Hematopoietic multipotent progenitor cell treated with erythropoietin and hydrocortisone succinate and interleukin-3 and kit ligand, for 17 days (in vitro differentiated cells): ENCODE measurements around the gene IP6K2.

Source experiments
- DNase-seq: peaks from one replicate; pipeline ENCODE4 v3.0.0-alpha.2; 2015; ENCODE audit warnings: low spot score

IP6K2 gene

GRCh38 chr3:48688737-48689075 is 28.3 kb downstream of the IP6K2 start:
- no peak for DNase-seq

DNA sequence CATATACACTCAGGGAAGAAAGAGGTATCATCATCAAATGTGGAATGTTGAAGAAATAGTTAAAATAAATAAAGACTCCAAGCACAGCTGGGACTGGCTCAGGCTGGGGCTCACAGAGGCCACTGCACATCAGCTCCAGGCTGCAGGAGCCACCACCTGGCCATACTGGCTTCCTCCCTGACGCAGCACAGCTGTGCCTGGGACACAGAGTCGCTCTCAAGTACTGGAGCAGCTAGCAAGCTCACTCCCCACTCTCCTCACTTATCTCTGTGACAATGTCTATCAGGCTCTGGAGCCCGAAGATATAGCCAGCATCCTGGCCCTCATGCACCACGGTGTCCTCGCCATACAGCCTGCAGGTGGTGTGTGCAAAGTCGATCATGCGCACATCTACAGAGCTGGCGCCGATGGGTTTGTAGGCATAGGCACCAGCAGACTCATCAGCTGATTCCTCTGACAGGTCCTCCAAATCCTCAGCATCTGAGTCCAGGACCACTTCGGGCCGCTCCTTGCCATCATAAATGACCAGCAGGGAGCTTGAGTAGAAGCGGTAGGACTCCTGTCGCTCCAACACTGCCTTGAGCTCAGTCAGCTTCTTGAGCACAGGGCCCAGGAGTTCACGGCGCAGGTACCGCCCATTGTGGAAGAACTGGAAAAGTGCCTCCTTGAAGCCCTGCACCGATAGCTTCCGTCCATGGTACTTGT is 28.8 kb downstream of the IP6K2 start:
- DNase-seq = no peak

DNA sequence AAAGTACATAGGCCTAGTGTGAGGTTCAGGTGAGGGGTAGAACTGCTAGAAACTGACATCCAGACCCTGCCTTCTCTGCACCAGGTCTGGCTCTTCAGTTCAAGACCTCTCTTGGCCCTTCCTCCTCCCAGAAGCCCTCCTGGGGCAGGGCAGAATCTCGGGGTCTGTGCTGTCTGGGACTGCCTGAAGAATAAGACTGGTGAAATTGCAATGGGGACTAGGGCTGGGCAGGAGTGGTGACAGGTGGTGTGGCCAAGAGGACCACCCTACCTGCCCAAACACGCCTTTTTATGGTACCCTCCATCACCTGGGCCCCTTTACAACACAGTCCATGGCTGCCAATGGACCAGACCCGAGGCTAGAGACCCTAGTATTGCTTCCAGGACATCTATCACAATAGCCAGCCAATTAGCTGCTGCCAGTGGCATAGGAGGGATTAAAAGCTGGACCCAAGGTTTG is 29.8 kb downstream of the IP6K2 start:
- DNase-seq = no peak

DNA sequence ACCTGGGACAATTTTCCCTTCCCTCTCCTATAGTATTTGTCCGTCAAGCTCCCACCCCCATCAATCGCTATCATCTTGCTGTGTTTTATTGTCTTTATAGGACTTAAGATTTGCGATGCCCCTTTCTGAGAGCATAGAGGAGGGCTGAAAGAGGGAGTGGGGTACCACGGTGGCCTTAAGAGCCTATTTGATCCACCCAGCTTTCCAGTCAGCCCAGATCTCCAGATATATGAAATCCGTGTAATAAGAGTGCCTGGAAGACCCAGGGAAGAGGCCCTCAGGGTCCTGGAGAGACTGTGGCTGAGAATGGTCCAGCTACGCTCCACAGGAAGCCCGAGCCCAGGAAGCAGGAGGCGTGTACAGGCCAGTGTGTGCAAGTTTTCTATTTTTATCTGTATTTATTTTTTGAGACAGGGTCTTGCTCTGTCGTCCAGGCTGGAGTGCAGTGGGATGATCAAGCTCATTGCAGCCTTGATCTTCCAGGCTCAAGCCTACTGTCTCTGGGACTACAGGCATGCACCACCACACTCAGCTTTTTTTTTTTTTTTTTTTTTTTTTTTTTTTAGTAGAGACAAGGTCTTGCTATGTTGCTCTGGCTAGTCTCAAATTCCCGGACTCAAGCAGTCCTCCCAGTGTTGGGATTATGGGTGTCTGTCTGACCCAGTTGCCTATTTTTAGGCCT is 30.3 kb downstream of the IP6K2 start:
- DNase-seq = no peak

GRCh38 chr3:48685603-48686511 is 31.2 kb downstream of the IP6K2 start, which contains the start of gene NCKIPSD:
NCKIPSD (minus strand) TSS chr3:48685915; CDS start chr3:48685807, 108 bp downstream.
- DNase-seq = peak; percentile 91

DNA sequence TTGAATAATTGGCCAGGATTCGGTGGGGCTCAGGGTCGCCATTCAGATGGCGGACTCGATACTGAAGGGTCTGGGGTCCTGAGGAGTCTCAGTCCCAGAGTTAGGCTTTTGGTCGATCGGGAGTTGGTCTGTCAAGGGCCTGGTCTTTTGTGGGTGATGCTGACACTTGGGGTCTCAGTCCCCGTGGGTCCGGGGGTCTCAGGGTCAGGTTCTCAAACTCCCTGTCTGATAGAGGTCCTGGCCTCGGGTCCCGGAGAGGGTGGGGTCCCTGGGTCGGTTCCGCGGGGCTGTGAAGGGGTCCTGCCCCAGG is 31.8 kb downstream of the IP6K2 start:
- no peak for DNase-seq

DNA sequence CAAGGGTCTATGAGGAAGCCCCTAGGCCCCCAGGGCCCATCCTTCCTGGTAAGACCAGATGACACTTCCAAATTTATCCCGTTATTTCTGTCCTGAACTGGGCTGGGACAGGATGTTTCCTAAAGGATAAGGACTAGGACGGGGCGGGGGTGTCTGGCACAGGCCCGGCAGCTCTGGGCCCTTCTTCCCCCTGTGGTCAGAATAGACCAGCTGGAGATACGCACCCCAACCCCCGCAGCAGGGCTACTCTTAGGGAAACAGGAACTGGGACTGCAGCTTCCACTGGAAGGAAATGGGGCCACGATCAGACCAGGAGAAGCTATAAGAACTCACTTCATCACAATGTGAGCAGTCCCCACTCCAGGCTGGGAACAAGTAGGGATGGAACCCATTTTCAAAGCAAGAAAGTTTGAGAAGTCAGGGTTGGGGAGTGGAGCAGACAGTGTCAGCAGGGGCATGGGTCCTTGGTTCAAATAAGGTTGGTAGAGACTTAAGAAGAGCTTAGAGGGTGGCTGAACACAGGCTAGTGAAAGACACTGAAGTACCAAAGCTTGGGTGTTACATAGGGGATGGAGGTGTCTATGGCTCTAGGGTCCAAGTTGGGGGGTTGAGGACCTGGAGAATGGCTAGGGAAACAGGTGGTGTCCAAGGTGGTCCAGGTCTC is 32.4 kb downstream of the IP6K2 start:
- no peak for DNase-seq

- DNase-seq = no peak
These were observed 33.0 kb downstream of the IP6K2 start for GRCh38 chr3:48684054-48684349.

DNA sequence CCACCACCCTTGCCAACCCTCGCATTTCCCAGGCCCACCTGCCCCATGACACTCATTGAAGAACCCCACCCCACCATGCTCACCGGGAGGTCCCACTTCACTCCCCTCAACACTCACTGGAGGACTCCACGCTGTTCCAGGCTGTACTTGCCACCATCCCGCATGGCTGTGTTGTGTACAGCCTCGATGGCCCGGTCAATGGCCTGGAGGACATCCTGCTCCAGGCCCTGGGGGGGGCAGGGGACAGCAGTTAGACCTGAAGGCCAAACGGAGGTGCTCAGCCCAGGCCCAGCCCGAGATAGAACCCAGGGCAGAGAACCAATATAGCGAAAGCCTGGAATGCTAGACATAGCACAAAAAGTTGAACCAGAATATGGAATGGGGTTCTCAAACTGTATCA is 34.2 kb downstream of the IP6K2 start:
- no peak for DNase-seq

DNA sequence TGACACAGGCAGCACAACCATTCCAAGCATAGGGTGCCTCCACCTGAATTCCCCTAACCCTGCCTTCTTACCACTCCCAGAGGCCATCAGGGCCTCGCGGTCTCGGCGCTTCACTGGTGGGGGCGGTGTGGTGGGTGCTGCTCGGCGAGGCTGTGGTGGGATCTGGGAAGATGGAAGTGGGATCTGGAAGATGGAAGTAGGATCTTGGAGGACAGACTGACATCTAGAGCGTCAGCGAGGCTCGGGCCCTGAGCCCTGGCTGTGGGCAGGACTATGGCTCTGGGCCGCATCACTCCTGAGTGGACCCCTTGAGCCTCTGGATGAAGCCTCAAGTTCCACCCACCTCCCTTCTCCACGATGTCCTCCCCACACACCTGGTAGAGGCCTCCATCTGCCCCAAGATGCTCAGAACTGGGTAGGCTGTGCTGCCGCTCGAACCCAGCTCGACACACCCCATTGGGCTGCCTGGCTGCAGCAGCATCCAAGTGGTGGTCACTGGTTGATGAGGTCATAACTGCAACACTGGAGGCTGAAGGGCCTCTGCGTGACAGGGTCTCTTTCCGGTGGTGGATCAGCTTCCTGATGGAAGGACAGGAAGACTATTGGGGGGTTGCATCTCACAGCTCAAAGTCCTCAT is 34.9 kb downstream of the IP6K2 start:
- no peak for DNase-seq

DNA sequence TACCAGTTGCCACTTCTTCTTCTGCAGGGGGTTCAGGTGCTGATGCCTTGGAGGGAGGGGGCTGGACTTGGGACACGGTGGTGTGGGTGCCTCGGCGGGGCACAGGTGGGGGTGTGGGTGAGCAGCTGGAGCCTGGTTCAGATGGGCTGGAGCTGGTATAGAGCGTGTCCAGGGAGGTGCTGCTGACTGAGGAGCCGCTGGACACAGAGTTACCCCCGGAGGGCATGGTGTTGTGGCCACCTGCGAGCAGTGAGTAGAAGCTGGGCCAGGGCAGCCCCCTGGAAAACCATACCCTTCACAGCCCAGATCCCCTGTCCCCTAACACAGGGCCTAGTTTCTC is 35.5 kb downstream of the IP6K2 start:
- no peak for DNase-seq

- DNase-seq = no peak
These were observed 36.0 kb downstream of the IP6K2 start for GRCh38 chr3:48680811-48681540.

DNA sequence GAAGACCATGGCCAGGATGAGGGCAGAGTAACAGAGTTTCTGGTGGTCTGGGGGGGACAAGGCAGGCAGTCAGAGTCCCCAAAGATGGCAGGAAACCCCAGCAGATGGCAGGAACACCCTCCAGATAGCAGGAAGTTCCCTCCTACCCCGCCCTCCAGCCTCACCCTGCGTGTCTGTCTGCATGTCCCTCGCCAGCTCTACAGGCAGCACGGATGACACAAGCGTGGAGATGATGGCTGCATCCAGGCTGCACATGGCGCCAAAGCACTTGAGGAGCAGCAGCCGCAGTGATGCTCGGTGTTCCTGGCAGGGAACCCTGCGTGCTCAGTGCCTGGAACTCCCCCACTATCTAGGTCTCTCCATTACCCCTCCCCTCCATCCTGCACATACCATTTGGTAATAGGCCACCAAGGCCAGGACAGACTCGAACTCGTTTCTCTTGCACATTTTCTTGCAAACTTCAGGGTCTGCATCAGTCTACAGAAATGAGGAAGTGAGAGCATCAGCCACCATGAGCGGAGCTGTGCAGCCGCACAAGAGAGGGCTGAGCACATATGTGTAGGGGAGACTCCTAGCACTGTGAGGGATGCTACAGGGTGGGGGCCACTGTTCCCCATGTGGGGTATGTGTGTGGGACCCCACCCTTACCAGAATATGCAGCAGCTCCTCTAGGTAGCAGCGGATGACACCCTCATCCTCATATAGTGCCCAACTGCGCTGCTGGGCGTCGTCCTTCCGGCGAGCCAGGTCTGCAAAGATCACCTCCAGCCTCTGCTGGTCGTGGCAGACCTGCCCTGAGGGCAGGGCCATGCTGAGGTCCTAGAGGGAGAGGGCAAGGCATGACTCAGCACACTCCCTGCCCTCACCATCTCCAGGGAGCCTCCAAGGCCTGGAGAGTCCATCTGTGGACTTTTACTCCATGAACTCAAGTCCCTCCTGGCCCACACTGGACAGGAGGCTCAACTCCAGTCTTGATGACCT is 37.3 kb downstream of the IP6K2 start:
- DNase-seq = no peak

DNA sequence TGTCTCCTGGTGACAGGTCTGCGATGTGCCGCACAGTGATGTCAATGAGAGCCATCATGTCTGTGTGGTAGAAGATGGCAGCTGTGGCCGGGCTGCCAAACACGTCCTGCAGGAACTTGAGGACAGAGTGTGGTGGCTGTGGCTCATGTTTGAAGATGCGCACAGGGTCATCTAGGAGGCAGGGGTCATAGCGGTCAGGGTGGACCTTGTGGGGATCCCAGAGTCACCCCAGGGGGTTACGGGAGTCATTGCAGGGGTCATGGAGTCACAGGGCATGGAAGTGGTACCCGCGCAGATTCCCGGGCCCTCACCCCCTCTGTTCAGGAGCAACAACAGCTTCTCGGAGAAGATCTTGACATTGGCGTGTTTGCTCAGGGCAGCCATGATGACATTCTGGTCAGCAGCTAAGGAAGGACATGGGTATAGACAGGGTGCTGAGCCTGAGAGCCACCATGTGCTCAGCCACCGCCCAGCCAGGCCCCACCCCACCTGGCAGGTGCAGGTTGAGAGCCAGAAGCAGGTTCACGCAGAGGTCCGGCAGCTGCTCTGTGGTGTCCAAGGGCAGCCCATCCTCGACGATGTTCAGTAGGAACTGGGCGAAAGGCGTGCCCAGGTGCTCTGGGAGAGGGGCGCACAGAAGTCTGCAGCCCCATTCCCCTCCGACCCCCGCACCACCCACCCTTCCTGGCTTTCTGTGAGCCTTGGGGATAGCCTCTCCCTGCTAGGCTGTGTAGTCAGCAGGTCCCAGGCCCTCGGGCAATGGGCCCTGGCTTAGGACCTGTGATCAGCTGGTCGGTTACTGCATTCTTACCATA is 38.2 kb downstream of the IP6K2 start:
- DNase-seq = no peak

DNA sequence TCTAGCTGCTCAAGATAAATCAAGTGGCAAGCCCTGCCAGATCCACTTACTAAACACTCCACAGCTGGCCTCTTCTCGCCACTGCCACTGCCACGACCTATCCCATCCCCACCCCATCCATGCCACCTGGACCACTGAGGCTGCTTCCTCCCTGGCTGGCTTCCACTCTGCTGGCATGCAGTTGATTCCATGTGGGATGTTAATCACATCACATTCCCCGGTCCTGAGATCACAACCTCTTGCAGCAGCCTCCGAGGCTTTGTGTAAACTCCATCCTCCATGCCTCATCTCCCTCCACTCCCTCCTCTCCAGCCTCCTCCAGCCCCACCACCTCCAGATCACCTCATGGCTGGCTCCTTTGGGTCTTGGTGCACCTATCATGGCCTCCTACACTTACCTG is 39.0 kb downstream of the IP6K2 start:
- no peak for DNase-seq

- no peak for DNase-seq
These were observed 42.5 kb downstream of the IP6K2 start for GRCh38 chr3:48674505-48674904.

DNA sequence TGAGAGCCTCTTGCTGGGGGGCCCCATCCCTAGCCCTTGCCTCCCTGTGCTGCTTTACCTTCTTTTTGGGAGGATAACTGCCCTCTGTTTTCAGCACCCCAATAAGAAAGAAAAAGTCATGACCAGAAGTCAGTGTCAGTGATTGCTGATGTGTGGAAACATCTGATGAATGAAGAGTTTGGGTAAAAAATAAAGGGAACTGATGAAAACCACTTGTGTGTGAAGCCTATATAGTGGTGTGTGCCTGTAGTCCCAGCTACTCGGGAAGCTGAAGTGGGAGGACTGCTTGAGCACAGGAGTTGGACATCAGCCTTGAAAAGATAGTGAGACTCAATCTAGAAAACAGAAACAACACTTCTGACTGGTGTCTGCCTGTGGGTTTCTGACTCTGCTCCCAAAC is 44.5 kb downstream of the IP6K2 start:
- DNase-seq = no peak

DNA sequence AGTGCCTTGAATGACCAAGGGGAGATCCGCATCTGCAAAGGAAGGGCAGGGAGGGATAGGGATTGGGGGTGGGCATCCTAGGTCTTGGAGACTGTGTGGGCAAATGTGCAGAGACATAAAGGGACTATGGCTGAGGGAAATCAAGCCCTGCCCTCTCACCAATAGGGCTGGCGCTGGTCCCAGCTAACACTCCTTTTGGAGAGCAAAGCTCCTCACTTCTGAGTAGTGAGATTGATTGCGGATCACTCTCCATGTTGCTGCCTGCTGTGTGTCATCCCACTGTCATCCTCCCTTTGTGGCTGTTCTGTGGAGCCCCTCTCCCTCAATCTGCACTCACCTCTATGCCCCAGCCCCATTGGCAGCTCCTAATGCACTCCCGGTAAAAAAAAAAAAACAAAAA is 52.1 kb downstream of the IP6K2 start:
- no peak for DNase-seq

DNA sequence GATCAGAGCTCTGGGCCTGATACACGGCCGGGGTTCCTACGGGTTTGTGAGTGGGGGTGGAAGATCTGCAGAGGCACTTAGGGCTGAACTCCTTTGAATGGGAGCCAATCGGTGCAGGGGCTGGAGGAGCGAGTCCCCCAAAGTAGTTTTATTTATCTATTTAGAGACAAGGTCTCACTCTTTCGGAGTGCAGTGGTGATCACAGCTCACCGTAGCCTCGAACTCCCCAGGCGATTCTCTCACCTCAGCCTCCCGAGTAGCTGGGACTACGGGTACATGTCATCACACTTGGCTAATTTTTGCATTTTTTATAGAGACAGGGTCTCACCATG is 52.7 kb downstream of the IP6K2 start:
- no peak for DNase-seq
